ENCODE results near the gene SRBD1. TPM values are rescaled to one million over a fixed set of nuclear protein-coding genes. Genes with fewer than 3 reads are reported as not detected.

Gene SRBD1
- total and polyA plus RNA-seq, 2 donors (not counting 1 experiment from before 2014, with no cell fraction given): 9.6 to 18.7 TPM

GRCh38 chr2:45484965-45485364 is 126.1 kb downstream of the SRBD1 start:
- H4K20me1 ChIP-seq (ENCODE audit: control insufficient read depth, extremely low read depth, insufficient read depth, low read length): no peaks in the 10 kb centered on the region
- DNase-seq (ENCODE audit: low read depth in 2 of 2): no peak

GRCh38 chr2:45483997-45484396 is 127.1 kb downstream of the SRBD1 start:
- H3K4me1 ChIP-seq (ENCODE audit: control insufficient read depth, extremely low read depth, insufficient read depth, low read length): no peaks in the 10 kb centered on the region
- H3K27ac ChIP-seq (ENCODE audit: insufficient read depth, low read length): no peak overlapping the region
- H3K79me2 ChIP-seq (ENCODE audit: control insufficient read depth, insufficient read depth, low read length): no peaks in the 10 kb centered on the region
- DNase-seq (ENCODE audit: low read depth in 2 of 2): peak in 1 of 2 donors; percentile 15
- no peaks in the 10 kb centered on the region for H3K27me3 ChIP-seq (ENCODE audit: control insufficient read depth, insufficient read depth, low read length)
- TF ChIP-seq EZH2 (IDR thresholded peaks at IDR 0.05; ENCODE audit: low read length, missing control alignments): no peak
- TF ChIP-seq CTCF (conservative IDR thresholded peaks at IDR 0.05 in 1 of 2, IDR thresholded peaks at IDR 0.05 in 1 of 2; ENCODE audit: low read depth in 1 of 2, low read length in 2 of 2): peak; percentile 19 to 41
- H4K20me1 ChIP-seq (ENCODE audit: control insufficient read depth, extremely low read depth, insufficient read depth, low read length): no peaks in the 10 kb centered on the region
- no peak overlapping the region for H3K4me3 ChIP-seq (replicated peaks in 1 of 4; ENCODE audit: control extremely low read depth in 1 of 4, insufficient read depth in 1 of 4, low read depth in 3 of 4, low read length in 4 of 4)
- no peaks in the 10 kb centered on the region for H3K36me3 ChIP-seq (ENCODE audit: control insufficient read depth, insufficient read depth, low read length)
- H3K4me2 ChIP-seq (ENCODE audit: extremely low read depth, insufficient read depth, low read length): no peak overlapping the region
- no peak overlapping the region for H3K9ac ChIP-seq (ENCODE audit: insufficient read depth, low read length)
- H3K9me3 ChIP-seq (ENCODE audit: control insufficient read depth, insufficient read depth, low read depth, low read length): no peaks in the 10 kb centered on the region
- no peak overlapping the region for H2AFZ ChIP-seq (ENCODE audit: low read length)

More at GRCh38 chr2:45484965-45485364, 126.1 kb downstream of the SRBD1 start:
- no peak overlapping the region for H2AFZ ChIP-seq (ENCODE audit: low read length)
- H3K4me3 ChIP-seq (replicated peaks in 1 of 4; ENCODE audit: control extremely low read depth in 1 of 4, insufficient read depth in 1 of 4, low read depth in 3 of 4, low read length in 4 of 4): no peak overlapping the region
- H3K4me1 ChIP-seq (ENCODE audit: control insufficient read depth, extremely low read depth, insufficient read depth, low read length): no peaks in the 10 kb centered on the region
- no peaks in the 10 kb centered on the region for H3K9me3 ChIP-seq (ENCODE audit: control insufficient read depth, insufficient read depth, low read depth, low read length)
- no peak overlapping the region for H3K4me2 ChIP-seq (ENCODE audit: extremely low read depth, insufficient read depth, low read length)
- no peaks in the 10 kb centered on the region for H3K27me3 ChIP-seq (ENCODE audit: control insufficient read depth, insufficient read depth, low read length)
- no peaks in the 10 kb centered on the region for H3K36me3 ChIP-seq (ENCODE audit: control insufficient read depth, insufficient read depth, low read length)
- H3K9ac ChIP-seq (ENCODE audit: insufficient read depth, low read length): no peak overlapping the region
- TF ChIP-seq EZH2 (IDR thresholded peaks at IDR 0.05; ENCODE audit: low read length, missing control alignments): no peak
- TF ChIP-seq CTCF (conservative IDR thresholded peaks at IDR 0.05 in 1 of 2, IDR thresholded peaks at IDR 0.05 in 1 of 2; ENCODE audit: low read depth in 1 of 2, low read length in 2 of 2): no peak
- H3K27ac ChIP-seq (ENCODE audit: insufficient read depth, low read length): no peak overlapping the region
- H3K79me2 ChIP-seq (ENCODE audit: control insufficient read depth, insufficient read depth, low read length): no peaks in the 10 kb centered on the region

GRCh38 chr2:45477546-45477945 is 133.5 kb downstream of the SRBD1 start:
- H4K20me1 ChIP-seq (ENCODE audit: control insufficient read depth, extremely low read depth, insufficient read depth, low read length): no peaks in the 10 kb centered on the region
- no peak overlapping the region for H2AFZ ChIP-seq (ENCODE audit: low read length)
- no peaks in the 10 kb centered on the region for H3K9me3 ChIP-seq (ENCODE audit: control insufficient read depth, insufficient read depth, low read depth, low read length)
- no peaks in the 10 kb centered on the region for H3K4me1 ChIP-seq (ENCODE audit: control insufficient read depth, extremely low read depth, insufficient read depth, low read length)
- H3K79me2 ChIP-seq (ENCODE audit: control insufficient read depth, insufficient read depth, low read length): no peaks in the 10 kb centered on the region
- H3K9ac ChIP-seq (ENCODE audit: insufficient read depth, low read length): no peak overlapping the region
- no peak for DNase-seq (ENCODE audit: low read depth in 2 of 2)
- H3K27ac ChIP-seq (ENCODE audit: insufficient read depth, low read length): no peak overlapping the region
- H3K36me3 ChIP-seq (ENCODE audit: control insufficient read depth, insufficient read depth, low read length): no peaks in the 10 kb centered on the region
- H3K27me3 ChIP-seq (ENCODE audit: control insufficient read depth, insufficient read depth, low read length): no peaks in the 10 kb centered on the region
- H3K4me2 ChIP-seq (ENCODE audit: extremely low read depth, insufficient read depth, low read length): no peak overlapping the region
- no peak for TF ChIP-seq CTCF (conservative IDR thresholded peaks at IDR 0.05 in 1 of 2, IDR thresholded peaks at IDR 0.05 in 1 of 2; ENCODE audit: low read depth in 1 of 2, low read length in 2 of 2)
- no peak overlapping the region for H3K4me3 ChIP-seq (replicated peaks in 1 of 4; ENCODE audit: control extremely low read depth in 1 of 4, insufficient read depth in 1 of 4, low read depth in 3 of 4, low read length in 4 of 4)

Measured in fibroblast of lung (primary cell).